ENCODE results near the gene VPS50.

The VPS50 gene, protein sequence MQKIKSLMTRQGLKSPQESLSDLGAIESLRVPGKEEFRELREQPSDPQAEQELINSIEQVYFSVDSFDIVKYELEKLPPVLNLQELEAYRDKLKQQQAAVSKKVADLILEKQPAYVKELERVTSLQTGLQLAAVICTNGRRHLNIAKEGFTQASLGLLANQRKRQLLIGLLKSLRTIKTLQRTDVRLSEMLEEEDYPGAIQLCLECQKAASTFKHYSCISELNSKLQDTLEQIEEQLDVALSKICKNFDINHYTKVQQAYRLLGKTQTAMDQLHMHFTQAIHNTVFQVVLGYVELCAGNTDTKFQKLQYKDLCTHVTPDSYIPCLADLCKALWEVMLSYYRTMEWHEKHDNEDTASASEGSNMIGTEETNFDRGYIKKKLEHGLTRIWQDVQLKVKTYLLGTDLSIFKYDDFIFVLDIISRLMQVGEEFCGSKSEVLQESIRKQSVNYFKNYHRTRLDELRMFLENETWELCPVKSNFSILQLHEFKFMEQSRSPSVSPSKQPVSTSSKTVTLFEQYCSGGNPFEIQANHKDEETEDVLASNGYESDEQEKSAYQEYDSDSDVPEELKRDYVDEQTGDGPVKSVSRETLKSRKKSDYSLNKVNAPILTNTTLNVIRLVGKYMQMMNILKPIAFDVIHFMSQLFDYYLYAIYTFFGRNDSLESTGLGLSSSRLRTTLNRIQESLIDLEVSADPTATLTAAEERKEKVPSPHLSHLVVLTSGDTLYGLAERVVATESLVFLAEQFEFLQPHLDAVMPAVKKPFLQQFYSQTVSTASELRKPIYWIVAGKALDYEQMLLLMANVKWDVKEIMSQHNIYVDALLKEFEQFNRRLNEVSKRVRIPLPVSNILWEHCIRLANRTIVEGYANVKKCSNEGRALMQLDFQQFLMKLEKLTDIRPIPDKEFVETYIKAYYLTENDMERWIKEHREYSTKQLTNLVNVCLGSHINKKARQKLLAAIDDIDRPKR

DNA sequence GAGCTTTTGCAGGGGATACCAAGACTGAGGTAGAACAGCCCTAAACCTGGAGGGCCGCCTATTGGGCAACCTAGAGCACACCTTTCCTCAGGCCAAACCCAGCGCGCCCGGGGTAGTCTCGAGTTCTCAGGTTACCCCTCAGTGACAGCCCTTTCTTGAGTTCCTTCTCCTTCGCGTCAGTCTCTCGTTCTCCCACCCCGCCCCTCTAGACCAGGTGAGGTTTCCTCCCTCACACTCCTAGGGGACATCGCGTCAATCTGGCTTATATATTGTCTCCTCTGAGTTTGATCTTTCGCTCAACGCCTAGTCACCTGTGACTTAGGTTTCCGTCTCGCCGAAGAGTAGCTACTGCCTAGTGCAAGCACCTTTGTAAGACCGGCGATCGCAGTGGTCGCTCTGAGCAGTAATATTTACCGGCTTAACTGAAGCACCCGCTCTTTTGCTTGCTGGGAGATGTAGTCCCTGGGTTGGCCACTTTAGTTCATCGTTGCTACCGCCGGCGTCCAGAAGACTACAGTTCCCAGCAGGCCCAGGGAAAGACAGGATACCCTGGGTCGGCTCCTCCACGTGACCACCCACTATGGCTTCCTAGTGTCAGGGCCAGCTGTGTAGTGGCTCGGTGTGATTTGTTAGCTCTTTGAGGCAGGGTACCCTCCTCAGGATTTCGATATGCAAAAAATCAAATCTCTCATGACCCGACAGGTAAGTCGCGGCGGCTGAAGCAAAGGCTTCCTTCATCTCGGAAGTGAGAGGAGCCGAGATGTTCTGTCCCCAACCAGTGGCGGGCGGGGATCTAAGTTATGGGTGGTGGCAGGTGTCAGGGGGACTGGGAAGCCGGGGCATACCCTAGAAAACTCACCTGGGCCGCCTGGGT is at the start of gene VPS50:
VPS50 (plus strand) TSS at position 568 of the 874 bp plus-strand sequence; CDS start at position 670, 102 bp downstream.
- peak; percentile 96 for DNase-seq

DNA sequence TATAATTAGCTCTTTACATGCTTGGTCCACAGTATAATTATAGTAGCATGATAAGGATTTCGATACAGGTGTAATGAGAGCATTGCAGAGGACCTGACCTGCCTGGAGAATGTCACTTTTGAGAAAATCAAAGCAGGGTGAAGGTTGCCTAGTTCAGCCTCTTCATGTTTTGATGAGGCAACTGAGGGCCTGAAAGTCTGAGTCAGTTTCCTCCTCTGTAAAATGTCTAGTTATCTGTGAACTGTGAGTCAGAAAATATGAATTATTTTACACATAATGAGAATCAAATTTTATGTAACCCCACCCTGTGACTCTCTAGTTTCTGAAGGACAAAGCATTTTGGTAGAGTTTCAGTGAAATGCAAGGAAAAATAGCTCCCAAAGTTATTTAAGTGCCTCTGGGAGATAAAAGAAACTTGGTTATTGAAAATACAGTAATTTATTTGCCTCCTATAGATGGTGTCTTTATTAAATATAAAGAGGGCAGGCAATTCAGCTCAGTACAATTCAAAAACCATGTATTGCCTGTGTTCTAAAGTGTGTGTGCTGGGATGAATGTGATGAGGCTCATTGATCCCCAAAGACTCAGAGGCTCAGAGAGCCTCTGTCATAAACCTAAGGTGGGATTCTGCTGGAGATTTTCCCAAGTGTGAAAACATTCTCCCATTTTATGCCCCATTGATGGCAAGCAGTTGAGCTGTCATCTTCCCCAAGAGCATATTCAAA is 46.7 kb upstream of the VPS50 start:
- DNase-seq = no peak

DNA sequence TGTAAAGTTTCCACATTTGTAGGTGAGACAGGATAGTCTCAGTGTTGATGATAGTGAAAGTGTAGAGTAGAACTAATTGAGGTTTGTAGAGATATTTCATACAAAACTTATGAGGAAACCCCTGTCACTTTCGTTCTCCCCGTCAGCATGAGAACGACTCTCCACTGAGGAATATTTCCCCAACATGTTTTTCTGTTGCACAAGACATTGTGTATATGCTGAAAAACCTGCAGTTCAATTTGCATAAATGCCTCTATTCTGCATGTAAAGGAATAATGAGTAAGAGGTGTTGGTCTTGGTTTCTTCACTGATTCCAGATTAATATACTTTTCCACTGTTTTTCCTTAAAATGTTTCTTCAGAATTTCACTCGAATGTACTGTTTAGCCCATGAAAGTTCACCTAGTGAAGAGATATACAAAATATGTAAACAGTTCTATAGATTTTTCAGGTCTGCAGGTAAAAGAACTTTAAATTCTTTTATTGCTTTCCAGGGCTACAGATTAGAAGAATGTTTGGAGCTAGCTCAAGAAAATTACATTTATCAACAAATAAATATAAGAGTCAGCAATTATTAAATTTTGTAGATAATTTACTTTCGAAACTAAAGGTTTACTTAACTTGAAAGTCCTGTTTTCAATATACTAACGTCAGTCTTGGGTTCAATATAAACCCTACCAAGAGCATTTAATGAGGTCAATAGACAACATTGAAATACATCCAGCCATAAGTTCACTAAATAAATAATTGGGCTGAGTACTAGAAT is 43.1 kb upstream of the VPS50 start:
- no peak for DNase-seq

DNA sequence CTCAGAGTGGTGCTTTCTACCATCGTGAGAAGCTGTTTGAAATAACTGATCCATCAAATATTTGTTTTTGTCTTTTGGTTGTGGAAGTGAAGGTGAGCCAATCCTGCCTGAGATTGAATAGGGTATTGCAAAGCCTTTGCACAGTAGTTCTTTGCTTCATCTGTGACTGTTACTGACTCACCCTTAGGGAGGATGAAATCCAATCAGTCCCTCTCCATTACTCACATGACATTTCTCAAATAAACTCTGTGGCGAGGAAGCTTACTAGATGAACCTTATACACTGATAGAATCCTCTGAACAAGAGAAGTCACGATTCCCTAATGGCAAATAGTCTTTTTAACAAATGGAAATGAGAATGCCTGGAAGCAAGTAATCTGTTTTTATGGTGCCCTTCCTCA is 37.8 kb upstream of the VPS50 start:
- DNase-seq = no peak

DNA sequence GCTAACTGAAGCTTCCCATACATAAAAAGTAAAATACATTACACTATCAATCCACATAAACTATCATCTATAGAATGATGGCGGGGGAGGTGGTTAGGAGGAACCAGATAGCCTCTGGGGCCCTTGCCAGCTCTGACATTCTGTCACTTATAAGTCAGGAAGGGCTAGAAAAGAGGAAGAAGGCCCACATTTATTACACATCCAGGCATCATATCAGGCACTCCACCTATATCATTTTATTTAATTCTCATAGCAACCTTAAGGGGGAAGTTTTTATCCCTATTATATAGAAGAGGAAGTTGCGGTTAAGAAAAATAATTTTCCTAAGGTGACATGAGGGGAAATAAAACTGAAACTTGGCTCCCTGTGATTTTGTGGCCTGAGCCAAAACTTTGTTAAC is 35.8 kb upstream of the VPS50 start:
- no peak for DNase-seq

DNA sequence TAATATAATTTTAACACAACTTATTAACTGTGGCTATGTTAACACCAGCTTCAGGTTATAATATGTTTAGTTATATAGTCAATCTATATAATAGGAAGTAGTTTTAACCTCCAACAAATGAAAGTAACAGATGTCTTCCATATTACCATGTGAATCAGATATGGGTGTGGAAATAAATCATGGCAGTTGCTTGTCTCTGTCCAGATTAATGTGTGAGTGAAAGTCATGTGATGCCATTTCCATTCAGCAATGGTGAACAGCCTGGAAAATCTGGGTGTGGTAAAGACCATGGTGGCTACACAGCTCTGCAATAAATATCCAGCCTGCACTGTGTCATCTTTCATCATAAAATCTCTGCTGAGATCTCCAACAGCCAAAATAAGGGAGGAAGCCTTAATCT is 33.7 kb upstream of the VPS50 start:
- DNase-seq = no peak

DNA sequence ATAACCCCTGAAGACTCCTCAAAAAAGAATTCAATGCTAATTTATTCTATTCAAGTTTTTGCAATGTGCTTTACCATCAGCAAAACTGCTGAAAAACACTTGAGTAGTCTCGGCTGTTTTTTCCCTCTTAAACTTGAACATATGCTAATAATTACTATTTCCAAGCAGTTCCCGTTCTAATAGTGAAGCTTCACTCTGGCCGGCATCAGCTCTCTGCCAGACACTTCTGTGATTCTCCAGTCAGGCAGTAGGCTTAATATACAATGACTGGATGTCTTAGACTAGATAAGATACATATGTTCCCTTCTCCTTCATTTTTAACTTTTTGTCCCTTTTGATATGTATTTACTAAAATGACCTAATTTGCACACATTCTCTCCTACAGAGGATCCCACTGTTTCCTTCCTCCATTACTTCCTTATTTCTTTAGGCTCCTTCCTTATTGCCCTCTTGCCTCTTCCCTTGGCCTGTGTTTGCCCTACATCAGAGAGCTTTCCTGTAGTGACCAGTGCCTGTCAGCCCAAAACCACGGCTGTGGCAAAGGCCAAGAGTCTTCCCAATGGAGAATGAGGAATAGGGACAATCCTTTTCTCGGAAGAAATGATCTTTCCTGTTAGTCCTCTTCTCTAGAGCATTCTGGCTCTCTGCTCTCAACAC is 29.4 kb upstream of the VPS50 start:
- DNase-seq = no peak

DNA sequence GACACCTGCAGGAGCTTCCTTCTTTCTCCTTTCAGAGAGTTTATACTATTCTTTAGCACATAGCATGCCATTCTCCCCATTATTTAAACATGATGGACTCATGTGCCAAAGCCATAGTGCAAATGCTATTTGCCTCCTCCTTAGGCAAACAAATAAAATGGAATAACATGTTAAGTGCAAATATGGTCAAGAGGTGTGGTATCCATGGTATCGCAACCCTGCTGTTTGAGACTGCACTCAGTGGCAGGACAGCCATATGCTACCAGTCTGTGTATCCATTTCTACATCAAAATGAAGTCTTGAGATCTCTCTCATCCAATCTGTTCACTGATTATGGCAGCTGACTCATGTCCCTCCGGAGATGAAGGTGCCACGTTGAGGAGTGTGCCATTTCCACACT is 28.7 kb upstream of the VPS50 start:
- peak; percentile 87 for DNase-seq

DNA sequence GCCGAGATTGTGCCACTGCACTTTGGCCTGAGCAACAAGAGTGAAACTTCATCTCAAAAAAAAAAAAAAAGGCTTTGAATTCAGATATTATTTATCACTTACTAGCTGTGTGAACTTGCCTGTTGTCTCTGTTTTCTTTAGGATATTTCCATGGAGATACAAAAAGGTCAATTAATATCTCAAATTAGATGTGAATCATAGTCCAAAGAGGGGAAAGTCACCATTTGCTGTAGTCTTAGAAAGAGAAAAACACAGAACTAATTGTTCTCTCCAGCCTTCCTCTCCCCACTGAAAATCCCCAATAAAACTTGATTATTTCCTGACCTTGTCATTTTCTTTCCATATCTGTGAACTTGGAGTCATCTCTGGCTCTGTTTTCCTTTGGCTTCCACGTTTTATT is 27.1 kb upstream of the VPS50 start:
- no peak for DNase-seq

DNA sequence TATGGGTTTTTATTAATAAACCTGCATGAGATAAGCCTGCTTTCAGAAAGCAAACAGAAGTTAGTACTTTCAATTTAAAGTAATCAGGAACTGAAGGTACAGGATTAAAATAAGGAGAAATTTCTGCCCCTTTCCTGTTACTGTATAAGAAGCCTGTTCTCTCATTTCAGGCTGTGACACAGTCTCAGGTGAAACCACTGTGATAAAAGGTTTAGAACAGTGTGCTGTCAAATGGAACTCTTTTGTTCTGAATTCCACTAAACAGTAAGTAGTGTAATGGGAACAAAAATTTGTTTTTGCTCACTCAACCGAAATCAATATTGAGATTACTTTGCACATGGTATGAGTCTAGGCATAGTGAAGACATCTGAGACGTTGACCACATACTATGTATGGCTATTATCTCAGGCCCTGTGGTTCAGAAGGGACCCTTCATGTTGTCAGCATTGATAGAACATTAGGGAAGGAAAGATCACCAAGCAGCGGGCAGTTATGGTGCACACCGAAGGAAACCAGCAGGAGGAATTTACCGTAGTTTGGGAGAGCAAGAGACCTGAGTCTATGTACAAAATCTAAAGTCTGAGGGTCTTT is 20.8 kb upstream of the VPS50 start:
- no peak for DNase-seq

DNA sequence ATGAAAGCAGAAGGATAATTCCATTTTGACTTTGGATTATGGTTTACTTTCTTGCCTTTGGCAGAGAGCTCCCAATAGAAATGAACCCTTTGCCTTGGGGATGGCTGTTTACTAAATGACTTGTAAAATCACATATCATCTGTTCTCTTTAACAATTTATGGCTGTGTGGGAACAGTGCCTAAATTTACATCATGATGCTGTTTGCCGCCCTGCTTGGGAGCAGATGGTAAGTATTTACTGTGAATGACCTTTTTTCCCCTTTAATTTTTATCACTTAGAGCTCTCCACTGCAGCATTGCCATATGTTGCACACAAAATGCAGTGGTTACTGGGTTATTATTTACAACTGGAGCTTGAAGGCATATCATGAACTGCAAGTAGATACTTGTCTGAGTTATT is 19.3 kb upstream of the VPS50 start:
- peak; percentile 66 for DNase-seq

DNA sequence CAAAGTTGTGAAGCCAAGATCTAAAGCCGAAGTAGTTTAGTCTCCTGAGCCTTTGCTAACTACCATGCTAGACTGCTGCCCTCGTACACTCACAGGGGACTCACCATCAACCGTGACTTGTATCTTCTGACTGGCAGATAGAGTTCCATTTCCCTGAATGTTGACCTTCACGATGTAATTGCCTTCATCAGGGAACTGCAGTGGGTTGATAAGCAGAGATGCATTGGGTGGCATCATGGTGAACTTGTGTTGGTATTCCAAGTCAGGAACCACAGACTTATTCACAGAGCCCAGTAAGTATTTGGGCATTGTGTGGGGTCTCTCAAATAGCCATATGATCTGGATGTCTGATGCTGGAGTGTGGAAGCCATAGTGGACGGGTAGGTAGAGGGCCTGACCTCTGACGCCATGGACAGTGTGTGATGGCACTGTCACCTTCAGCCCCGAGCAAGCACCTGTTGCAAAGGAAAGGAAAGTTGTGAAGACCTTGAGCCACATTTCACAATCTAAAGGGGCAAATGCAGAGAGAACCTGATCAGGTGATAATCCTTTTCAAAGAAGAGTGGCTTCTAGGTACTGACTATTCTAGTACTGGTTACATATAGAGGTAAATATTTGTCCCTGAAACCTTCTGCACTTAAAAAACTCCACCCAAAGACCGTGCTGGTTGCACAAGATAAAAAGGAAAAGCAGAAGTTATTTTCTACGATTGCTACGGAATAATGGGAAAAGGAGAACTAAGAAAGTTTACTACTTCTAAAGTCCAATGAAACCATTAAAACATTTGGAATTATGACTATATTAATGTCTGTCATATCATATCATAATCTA is 13.0 kb upstream of the VPS50 start:
- no peak for DNase-seq

DNA sequence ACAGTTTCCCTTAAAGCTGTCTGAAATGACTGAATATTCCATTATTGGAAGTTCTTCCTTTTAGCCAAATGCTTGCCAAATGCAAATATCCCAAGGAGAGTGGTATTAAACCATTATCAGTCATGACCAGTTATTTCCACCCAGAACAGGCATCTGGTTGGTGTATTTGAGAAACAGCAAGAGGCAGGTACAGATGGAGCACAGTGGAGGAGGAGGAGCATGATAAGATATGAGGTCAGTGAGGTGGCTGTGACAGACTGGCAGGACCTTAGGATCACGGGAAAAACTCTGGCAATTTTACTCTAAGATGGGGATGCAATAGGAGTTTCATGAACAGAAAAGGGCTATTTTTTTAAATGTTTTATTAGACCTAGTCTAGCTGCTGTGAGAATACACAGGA is 12.3 kb upstream of the VPS50 start:
- no peak for DNase-seq

DNA sequence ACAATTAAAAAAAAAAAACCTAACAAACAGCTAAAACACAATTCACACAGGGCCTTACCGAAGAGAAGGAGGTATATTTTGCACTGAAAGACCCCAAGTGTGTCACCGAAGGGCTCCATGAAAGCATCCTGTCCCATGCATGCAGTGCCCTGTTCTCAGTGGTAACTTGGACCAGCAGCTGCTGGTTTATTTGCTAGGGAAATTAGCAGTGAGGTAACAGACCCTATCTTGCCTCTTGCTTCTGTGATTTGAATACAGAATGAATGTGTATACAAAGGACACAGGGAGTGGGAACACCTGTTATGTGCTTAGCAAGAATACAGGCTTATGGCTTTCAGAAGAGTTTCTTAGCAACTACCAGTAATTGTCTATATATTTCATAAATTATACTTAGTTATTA is 5.9 kb upstream of the VPS50 start, which contains the start of gene HEPACAM2:
HEPACAM2 (minus strand) TSS at position 160 of the 400 bp plus-strand sequence.
- DNase-seq = peak; percentile 90

DNA sequence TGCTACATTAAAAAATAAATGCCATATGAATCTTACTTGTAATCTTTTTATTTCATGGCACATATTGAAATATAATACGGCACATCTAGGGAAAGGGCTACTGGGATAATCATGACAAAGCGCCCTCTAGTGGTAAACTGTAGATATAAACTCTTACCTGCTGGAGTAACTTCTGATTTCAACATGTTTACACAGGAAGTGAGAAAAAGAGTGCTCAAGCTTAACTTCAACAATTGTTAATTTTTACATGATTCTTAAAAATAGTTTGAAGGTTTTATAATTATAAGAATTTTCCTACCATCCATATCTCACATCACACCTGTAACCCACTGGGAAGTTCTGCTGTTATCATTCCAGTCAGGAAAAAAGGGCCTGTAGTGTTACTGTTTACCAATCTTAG is 3.9 kb upstream of the VPS50 start:
- peak; percentile 82 for DNase-seq

DNA sequence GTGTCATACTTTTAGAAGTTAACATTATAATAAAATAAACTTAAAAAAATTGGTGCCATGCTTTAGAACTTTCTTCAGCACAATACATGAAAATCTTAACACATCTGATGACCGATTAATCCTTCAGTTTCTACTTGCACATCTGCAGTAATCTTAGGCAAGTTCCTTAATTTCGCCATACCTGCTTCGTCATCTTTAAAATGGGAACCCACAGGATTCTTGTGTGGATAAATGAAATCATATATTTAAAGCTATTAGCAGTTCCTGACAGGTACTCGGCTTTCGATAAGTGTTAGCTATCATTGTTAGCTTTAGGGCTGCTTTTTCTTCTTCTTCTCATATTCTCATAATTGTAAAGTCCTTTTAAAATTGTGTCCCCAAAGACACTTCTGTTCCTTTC is 907 bp upstream of the VPS50 start:
- no peak for DNase-seq

DNA sequence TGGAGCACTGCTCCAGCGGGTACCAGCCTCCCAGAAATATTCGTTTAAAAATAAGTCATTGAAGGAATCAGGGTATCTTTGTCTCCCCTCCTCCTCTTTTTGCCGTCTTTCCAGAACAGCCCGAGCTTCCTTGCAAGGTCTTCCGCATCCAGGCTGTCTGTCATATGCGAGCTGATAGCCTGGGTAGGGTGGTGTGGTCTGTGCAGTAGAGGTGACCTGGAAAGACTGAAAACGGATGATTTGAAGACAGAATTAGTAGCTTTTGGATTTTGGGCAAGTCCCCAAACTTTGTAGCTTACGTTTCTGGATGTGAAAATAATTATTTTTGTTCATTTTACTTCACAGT is 480 bp downstream of the VPS50 start:
- DNase-seq = no peak

DNA sequence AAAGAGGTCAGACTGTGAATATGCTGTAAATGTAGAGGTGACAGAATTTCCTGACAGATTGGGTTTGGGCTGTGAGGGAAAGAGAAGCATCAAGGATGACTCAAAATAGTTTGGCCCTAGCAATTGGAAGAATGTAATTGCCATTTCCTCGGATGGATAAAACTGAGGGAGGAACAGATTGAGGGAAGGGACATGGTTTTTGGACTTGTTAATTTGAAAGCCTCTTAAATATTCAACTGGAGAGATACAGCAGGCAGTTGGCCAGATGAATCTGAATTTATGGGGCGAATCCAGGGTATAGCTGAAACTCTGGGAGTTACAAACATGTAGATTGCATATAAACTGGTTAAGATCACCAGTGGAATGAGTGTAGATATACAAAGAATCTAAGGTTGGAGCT is 3.4 kb downstream of the VPS50 start:
- DNase-seq = no peak

DNA sequence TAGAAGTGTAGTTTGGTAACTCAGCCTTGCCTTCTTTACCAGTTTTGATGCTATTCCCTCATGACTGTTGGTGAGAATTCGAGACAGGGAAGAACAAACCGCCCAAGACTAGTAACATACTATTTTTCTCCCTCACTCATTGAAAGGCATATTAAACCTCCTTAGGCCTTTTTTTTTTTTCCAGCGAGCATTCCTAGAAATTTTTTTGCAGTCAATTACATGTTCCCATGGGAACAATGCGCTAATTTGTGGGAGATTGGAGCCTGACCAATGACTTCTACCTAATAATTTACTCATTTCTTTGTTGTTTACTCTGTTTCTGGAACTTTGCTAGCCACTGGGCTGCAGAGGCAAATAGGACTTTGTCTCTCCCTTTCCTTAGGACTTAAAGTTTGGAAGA is 6.0 kb downstream of the VPS50 start:
- DNase-seq = no peak

DNA sequence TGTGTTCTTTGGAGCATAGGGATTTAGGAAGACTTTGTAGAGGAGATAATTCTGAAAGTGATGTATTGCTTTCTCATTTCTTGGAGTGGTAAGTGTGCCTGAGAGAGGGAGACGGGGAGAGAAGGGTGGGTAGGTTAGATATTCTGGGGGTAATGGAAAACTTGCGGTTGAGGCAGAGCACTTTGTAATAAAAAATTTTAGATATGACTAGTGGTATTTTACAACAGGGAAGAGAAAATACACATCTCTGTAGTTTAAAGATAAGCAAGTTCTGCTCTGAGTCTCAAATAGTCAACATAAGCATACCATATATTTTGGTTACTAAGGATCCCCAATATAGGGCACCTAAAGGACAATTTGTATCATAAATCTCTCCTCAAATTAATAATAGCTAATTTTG is 6.6 kb downstream of the VPS50 start:
- no peak for DNase-seq

All from NCI-H774 (cell line).